LNCaP clone FGC (cell line): ENCODE results near the gene SYNJ2.

Experiments used
- DNase-seq: peaks from one replicate; pipeline ENCODE4 v3.0.0-alpha.2; 2011; ENCODE audit warnings: low read depth
- H3K4me3 ChIP-seq: 2 replicates; pipeline ENCODE4 v1.5.1; 2011; ENCODE audit warnings: mild to moderate bottlenecking, low read depth, low read length, control low read depth
- CTCF ChIP-seq: IDR thresholded peaks from 2 replicates; pipeline ENCODE4 v1.5.1; 2012; ENCODE audit warnings: mild to moderate bottlenecking; ENCODE audit not compliant: control insufficient read depth, insufficient read depth; ENCODE audit errors: extremely low read depth

The SYNJ2 gene

GRCh38 chr6:157983406-157984119 is 1.9 kb downstream of the SYNJ2 start:
- DNase-seq = no peak
- no peak for TF ChIP-seq CTCF
- no peak overlapping the region for H3K4me3 ChIP-seq

GRCh38 chr6:157984128-157984527 is 2.5 kb downstream of the SYNJ2 start:
- no peak for DNase-seq
- no peak for TF ChIP-seq CTCF
- H3K4me3 ChIP-seq = no peak overlapping the region

GRCh38 chr6:157984686-157985225 is 3.1 kb downstream of the SYNJ2 start:
- TF ChIP-seq CTCF = no peak
- no peak for DNase-seq
- no peak overlapping the region for H3K4me3 ChIP-seq

GRCh38 chr6:157985378-157986155 is 3.9 kb downstream of the SYNJ2 start:
- peak overlapping the region; percentile 28 for H3K4me3 ChIP-seq
- DNase-seq = no peak
- TF ChIP-seq CTCF = no peak

DNA sequence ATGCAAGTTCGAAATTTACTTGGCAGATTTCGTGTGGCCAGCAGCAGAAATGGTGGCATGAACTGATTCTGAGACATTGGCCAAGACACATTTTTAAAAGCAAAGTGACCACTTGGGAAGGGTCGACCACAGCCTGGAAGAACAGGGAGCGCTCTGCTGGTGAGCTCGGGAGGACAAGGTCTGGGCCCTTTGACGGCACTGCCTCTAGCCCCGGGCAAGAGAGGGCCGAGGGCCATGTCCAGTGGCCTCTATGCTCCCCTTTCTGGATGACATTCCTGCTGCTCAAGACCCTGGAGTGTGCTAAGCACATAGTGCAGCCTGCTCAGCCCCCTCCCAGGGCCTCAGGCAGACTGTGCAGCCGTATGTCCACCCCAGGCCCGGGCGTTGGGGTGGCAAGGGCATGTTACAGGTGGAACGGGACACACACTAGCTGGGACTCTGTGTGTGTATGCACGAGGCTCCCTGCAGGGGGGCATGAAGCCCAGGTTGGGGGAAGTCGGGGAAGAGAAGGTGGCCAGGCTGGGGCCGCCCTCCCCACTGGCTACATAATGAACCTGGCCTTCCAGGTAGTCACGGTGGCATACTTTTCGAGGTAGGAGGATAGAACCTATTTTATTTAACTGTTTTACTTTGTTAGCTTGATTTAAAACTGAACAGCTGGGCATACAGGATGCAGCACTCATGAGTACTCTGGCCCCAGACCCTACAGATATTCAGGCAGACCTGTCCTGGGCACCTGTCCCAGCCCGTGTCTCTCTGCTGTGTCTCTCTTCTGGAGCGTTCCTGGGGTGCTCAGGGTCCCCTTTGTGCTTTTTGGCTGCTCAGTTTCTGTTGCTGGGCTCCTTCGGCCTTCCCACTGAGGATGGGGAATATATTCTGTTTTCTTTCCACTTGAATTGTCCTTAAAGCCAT is 6.4 kb downstream of the SYNJ2 start:
- no peak for TF ChIP-seq CTCF
- DNase-seq = no peak
- no peak overlapping the region for H3K4me3 ChIP-seq

GRCh38 chr6:157988700-157989063 is 7.0 kb downstream of the SYNJ2 start:
- no peak for TF ChIP-seq CTCF
- H3K4me3 ChIP-seq = no peak overlapping the region
- no peak for DNase-seq
